HuH-7.5 (cell line): ENCODE data around the gene STRN4.
"Not testable (repeated sequence)": the region's sequence is repeated elsewhere in the genome, so short reads cannot be mapped to it uniquely, and the experiment has no call there.

Experiments
- DNase-seq: peaks from one replicate; pipeline ENCODE4 v3.0.0; 2011; ENCODE audit warnings: low spot score

STRN4 gene

DNA sequence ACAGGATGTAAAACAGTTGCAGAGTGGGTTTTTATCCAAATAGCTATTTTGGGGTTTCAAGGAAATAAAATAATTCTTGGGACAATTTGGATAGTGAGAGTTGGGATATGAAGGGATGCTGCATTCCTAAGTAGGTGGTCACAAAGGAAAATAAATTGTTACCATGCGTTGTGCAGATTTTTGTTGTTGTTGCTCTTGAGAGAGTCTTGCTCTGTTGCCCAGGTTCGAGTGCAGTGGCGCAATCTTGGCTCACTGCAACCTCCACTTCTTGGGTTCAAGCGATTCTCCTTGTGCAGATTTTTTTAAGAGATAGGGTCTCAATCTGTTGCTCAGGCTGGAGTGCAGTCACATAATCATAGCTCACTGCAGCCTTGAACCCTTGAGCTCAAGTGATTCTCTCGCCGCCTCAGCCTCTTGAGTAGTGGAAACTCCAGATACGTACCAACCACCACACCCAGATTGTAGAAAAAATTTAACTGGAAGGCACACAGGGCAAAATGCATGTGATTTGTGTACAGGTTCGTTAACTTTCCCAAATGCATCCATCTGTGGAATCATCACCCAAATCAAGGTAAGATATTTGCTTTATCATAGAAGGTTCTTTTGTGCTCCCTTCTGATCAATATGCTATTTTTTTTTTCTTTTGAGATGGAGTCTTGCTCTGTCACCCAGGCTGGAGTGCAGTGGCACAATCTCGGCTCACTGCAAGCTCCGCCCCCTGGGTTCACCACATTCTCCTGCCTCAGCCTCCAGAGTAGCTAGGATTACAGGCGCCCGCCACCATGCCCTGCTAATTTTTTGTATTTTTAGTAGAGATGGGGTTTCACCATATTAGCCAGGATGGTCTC is 26.1 kb upstream of the STRN4 start:
- no peak for DNase-seq

DNA sequence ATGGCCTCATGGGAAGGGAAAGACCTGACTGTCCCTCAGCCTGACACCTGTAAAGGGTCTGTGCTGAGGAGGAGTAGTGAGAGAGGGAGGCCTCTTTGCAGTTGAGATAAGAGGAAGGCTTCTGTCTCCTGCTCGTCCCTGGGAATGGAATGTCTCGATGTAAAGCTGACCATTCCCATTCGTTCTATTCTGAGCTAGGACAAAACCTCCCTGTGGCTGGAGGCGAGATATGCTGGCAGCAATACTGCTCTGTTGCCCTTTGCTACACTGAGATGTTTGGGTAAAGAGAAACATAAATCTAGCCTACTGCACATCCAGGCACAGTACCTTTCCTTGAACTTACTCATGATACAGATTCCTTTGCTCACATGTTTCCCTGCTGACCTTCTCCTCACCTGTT is 22.5 kb upstream of the STRN4 start:
- DNase-seq: not testable (repeated sequence)

DNA sequence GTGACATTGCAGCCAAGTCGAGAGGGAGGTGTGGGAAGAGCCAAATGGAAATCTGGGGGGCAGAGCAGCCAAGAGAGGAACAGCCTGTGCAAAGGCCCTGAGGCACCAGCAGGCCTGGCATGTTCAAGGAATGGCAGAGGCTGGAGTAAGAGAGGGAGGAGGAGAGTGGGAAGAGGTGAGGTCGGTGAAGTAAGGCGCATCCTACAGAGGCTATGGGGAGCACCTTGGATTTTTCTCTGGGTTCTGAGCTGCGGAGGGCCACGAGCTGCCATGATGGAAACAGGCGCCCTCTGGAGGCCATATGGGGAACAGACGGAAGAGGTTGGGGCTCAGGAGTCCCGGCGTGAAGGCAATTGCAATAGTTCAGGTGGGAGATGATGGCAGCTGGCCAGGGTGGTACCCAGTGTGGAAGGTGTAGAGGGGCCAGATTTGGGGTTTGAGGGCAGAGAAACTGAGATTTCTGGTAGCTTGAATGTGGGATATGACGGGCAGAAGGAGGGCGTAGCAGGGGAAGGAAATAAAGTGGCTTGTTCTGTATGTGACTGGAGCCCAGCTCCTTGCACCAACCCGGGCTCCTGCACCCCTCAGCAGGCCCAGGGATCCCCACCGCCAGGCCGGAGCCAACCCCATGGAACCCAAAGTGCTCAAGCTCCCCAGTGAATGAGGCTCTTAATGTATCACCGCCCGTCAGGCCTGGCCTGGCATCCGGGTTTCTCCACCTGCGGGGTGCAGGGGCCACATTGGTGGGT is 20.5 kb upstream of the STRN4 start:
- peak; percentile 60 for DNase-seq

DNA sequence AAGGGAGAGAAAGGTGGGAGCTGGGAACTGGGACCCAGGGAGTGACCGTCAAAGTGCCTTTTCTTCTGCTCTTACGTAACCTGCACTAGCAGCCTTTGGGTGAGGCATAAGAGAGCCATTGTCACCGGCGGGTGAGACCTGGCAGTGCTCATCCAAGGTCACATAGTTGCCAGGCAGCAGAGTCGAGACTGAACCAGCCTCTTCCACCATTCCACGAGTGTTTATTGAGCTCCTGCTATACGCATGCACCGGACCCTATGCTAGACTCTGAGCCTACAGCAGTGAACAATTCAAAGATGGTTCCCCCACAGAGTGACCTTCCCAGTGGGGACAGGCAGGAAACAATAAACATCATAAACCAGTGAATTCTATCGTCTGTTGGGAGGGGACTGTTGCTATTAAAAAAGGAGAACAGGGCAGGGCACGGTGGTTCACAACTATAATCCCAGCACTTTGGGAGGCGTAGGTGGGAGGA is 18.6 kb upstream of the STRN4 start:
- DNase-seq: peak; percentile 71

DNA sequence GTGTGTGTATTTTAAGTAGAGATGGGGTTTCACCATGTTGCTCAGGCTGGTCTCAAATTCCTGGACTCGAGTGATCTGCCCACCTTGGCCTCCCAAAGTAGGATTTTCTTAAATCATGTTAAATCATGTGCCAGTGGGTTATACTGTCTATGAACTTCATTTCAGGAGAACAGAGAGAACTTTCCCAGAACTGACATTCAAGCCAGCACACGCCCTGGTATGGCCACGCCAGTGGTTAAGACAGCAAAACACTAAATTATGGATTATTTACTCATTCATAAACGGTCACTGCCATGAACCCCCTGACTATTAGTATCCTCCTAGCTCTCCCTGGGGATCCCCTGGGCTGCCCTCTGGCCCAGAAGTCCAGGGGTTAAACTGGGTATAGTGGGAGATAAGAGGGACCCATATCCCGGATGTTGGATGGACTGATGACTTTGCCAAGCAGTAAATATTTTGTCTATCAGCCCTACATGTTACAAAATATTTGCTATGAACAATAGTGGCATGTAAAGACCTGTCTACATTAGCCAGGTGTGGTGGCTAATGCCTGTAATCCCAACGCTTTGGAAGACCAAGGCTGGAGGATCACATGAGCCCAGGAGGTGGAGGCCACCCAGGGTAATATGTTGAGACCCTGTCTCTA is 16.1 kb upstream of the STRN4 start:
- no peak for DNase-seq

DNA sequence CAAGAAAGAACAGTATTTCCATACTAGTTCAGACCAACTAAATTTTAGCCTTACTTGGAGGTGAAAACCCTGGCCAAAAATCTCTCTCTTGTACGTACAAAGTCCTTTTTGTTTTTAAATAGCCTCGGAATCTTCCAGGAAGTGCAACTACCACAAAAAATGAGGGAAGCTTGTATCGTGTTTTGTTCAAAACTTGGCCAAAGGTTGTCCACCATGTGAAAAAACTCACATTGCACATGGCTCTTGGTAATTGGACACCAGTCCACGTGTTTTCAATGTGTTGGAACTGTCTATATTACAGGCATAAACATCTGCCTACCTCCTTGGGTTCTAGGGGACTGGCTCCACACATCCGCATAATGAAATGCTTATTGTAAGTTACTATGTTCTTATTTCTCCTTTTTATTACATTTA is 15.2 kb upstream of the STRN4 start:
- no peak for DNase-seq

DNA sequence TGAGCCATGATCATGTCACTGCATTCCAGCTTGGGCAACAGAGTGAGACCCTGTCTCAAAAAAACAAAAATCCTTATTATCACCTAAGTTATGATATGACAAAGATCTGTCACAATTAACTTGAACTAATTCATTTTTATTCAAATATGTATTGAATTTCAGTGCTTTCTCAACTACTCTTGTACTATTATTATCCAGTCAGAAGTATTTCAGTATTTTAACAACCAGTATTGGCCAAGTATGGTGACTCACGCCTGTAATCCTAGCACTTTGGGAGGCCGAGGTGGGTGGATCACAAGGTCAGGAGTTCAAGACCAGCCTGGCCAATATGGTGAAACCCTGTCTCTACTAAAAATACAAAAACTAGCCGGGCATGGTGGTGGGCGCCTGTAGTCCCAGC is 14.6 kb upstream of the STRN4 start:
- not testable (repeated sequence) for DNase-seq

DNA sequence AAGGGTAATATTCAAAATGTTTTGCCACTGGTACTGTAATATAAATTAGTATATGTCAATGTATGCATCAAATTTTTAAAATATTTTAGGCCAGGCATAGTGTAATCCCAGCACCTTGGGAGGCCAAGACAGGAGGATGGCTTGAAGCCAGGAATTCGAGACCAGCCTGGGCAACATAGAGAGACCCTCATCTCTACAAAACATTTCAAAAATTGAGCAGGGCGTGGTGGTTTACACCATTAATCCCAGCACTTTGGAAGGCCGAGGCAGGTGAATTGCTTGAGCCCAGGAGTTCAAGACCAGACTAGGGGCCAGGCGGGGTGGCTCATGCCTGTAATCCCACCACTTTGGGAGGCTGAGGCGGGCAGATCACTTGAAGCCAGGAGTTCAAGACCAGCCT is 14.1 kb upstream of the STRN4 start:
- no peak for DNase-seq

DNA sequence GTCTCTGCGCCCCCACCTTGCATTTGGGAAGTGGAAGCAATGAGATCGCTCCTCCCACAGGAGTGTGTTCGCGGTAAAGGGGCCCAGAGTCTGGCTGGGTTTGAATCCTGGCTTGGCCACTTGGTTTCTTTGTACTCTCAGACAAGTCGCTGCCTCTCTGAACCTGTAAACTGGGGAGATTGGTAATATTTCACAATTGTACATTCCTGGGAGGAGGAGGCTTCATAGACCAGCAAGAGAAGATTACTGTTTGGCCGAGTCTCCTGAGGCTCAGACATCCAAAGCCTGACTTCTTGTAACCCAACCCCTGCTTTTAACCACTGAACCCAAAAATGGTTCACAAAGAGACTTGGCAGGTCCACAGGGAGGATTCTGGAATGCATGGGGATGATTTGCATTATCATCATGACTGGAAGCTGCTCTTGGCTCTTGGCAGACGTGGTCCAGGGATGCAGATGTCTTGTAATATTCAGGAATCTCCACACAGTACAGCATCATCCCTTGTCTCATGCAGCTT is 13.6 kb upstream of the STRN4 start:
- no peak for DNase-seq

DNA sequence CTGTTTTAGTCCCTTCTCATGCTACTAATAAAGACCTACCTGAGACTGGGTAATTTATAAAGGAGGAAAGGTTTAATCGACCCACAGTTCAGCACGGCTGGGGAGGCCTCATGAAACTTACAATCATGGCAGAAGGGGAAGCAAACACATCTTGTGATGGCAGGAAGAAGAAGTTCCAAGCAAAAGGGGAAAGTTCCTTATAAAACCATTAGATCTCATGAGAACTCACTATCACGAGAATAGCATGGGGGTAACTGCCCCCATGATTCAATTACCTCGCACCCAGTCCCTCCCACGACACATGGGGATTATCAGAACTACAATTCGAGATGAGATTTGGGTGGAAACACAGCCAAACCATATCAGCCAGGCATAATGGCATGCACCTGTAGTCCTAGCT is 13.0 kb upstream of the STRN4 start:
- no peak for DNase-seq

DNA sequence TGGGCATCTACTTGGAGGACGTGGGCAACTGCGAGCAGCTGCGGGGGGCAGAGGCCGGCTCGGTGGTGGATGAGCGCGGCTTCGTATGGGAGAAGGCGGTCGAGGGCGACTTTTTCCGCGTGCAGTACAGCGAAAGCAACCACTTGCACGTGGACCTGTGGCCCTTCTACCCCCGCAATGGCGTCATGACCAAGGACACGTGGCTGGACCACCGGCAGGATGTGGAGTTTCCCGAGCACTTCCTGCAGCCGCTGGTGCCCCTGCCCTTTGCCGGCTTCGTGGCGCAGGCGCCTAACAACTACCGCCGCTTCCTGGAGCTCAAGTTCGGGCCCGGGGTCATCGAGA is 10.3 kb upstream of the STRN4 start:
- no peak for DNase-seq

DNA sequence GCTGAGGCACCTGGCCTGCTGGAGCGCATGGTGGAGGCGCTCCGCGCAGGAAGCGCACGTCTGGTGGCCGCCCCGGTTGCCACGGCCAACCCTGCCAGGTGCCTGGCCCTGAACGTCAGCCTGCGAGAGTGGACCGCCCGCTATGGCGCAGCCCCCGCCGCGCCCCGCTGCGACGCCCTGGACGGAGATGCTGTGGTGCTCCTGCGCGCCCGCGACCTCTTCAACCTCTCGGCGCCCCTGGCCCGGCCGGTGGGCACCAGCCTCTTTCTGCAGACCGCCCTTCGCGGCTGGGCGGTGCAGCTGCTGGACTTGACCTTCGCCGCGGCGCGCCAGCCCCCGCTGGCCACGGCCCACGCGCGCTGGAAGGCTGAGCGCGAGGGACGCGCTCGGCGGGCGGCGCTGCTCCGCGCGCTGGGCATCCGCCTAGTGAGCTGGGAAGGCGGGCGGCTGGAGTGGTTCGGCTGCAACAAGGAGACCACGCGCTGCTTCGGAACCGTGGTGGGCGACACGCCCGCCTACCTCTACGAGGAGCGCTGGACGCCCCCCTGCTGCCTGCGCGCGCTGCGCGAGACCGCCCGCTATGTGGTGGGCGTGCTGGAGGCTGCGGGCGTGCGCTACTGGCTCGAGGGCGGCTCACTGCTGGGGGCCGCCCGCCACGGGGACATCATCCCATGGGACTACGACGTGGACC is 9.7 kb upstream of the STRN4 start:
- DNase-seq: no peak

DNA sequence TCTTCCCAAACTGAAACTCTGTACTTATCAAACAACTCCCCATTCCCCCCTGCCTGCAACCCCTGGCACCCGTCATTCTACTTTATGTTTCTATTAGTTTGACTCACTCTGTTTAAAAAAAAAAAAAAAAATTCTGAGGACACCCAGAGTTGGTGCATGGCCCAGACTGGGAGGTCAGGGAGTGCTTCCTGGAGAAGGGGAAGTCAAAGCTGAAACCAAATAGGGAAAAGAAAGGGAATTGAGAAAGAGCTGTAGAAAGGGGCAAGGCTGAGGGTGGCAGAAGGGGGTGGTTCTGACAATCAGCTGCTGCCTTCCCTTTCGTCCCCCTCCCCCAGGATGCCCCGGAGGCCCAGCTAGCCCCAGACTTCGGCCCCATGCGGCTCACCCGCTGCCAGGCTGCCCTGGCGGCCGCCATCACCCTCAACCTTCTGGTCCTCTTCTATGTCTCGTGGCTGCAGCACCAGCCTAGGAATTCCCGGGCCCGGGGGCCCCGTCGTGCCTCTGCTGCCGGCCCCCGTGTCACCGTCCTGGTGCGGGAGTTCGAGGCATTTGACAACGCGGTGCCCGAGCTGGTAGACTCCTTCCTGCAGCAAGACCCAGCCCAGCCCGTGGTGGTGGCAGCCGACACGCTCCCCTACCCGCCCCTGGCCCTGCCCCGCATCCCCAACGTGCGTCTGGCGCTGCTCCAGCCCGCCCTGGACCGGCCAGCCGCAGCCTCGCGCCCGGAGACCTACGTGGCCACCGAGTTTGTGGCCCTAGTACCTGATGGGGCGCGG is 9.0 kb upstream of the STRN4 start:
- no peak for DNase-seq

DNA sequence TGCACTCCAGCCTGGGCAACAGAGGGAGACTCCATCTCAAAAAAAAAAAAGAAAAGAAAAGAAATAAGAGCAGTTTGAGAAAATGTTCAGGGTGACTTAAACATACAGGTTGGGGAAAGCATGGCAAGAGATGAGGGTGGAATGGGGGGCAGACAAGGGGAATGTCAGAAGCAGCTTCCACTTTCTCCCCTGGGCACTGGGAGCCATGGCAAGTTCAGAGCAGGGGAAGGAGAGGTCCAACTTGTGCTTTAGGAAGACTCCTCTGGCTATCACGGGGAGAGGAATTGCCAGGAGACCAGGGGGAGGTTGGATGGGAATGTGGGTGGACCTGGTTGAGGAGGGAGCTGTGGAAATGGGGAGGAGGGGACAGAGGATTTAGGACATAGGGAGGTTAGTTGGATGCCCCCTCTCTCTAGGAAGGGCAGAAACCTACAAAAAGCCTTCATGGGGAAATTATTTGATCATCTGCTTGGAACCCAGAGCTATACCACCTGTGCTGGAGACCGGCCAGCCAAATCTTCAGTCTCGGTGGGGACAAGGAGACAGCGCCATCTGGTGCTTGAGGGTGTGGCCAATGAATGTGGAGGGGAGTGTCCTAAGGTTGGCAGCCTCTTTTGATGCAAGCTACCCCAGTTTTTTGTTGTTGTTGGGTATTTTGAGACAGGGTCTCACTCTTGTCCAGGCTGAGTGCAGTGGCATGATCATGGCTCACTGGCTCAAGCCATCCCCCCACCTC is 7.3 kb upstream of the STRN4 start:
- DNase-seq: peak; percentile 77

DNA sequence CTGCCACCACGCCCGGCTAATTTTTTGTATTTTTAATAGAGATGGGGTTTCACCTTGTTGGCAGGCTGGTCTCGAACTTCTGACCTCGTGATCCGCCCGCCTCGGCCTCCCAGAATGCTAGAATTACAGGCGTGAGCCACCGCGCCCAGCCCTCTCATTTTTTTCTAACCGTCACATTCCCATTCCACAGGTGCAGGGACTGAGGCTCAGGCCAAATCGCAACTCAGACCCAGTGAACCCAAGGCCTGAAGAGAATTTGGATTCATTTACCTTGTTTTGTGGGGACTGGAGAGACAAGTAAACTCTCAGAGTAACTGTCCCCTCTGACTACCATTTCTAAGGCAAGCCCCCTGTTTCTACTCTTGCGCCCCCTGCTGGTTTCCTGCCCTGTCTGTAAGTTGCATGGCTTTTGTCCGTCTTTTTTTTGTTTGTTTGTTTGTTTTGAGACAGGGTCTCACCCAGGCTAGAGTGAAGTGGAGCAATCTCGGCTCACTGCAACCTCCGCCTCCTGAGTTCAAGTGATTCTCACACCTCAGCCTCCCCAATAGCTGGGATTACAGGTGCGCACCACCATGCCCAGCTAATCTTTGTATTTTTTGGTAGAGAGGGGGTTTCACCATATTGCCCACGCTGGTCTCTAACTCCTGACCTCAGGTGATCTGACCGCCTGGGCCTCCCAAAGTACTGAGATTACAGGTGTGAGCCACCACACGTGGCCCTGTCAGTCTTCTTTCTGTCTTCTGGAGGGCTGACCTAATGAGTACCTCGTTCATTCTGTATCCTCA is 2.3 kb upstream of the STRN4 start:
- peak; percentile 76 for DNase-seq

DNA sequence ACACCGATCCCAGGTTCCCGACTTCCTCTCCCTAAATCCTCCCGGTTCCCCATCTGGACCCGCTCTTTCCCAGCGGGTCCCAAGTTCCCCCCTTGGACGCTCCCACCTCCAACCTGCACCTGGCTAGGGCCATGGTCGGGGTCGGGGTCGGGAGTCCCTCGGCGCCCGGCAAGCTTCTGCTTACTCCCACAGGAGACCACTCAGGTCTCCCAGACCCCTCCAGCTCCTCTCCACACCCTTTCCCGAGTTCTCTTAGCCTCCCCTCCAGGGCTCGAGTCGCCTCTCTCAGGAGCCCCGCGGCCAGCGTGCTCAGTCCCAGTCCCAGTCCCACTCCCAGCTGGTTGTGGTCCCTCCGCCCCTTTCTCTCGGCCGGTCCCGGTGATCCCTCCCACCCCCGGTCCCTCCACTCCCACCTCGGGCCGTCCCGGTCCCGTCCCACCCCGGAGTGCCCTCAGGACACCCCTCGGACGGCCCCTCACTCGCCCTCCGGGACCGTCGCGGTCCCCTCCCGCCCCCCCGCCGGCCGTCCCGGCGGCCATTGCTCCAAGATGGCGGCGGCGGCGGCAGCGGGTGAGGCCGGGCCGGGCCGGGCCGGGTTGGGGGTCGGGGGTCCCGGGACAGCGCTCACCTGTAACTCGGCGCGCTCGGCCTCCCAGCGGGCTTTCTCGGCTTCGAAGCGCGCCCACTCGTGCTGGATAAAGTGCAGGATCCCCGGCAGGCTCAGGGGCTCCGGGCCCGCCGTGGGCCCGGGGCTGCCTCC is 549 bp downstream of the STRN4 start, which contains the start of gene FKRP:
FKRP (plus strand) TSS at position 537 of the 760 bp plus-strand sequence. CDS start 9,394 bp downstream, outside the sequence.
- peak; percentile 68 for DNase-seq

DNA sequence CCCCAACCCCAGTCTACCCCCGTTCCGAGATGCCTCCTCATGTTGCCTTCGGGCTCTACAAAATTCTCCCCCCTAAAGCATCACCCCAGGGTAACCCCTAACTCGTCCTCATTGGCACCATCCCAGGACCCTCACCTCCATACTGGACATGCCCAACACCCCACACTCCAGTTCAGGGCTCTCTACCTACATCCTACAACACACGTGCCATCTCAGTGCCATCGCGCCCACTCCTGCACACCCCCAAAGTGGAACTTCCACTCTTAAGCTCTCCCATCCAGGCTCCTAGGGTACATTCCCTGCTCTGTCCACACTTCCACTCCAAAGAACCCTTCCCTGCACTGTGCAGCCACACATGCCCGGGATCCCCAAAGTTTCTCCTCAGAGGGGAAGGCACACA is 1.2 kb downstream of the STRN4 start:
- DNase-seq: no peak

DNA sequence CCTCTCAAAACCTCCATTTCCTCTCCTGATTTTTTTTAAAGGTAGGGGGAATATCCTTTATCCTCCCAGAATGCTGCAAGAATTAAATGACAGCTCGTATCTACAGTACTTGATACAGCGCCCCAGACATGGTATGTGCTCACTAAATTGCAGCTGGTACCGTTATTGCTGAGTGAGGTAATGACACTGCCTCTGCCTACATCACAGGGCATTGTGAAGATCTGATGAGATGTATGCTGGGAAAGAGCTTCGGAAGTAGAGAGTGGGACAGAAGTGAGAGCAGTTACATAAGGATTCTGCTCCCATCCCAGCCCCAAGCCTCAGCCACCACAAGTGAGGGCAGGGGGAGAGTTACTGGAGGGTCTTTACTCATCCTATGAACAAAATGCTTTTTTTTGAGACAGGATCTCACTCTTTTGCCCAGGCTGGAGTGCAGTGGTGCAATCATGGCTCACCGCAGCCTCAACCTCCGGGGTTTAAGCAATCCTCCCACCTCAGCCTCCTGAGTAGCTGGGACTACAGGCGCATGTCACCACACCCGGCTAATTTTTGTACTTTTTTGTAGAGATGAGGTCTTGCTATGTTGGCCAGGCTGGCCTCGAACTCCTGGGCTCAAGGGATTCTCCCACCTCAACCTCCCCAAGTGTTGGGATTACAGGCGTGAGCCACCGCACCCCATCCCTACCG is 2.1 kb downstream of the STRN4 start:
- no peak for DNase-seq
